GM21381 (cell line): ENCODE measurements around the gene NOD2.
A peak's percentile ranks its signal among the peaks of the same experiment; 100 is the strongest.

Experiments
- ATAC-seq: cut with Tn5 transposase; IDR thresholded peaks from one replicate; pipeline ENCODE4 v1.9.1; 2021; ENCODE audit warnings: mild to moderate bottlenecking, moderate library complexity; ENCODE audit not compliant: unreplicated experiment

NOD2 gene

DNA sequence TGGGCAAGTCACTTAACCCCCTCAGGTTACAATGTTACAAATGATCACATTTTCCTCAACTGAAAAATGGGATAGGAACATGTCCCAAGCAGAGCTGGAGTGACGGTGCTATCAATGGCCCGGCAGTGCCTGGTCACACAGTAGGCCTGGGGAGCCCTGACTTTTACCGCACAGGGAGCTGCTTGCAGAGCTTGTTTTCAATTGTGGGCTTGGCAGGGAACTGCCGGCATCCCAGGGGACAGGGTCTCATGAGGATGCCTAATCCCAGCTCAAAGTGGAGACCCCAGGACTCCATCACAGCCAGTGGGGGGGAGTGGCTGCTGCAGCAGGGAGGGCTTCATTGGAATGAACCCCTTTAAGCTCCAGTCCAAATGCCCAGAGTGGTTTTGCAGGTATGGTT, 23.7 kb upstream of the NOD2 start:
- ATAC-seq, result no peak

DNA sequence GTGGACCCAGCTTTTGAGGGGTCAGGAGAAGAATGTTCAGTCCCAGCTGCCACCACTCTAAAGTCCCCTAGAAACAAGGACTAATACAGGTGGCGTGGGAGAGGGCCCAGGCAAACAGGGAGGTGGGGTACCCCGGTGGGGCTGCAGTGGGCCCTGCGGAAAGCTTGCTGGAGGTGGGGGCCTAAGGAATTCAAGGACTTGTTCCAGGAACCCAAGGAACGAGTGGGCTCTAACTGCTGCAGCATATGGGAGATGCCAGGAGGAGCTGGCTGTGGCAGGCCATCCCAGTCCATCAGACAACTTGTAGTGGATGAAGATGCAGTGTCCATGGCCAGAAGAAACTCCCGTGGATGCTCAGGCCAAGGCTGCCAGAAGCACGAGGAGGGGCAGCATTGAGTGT, 22.9 kb upstream of the NOD2 start:
- no peak for ATAC-seq

DNA sequence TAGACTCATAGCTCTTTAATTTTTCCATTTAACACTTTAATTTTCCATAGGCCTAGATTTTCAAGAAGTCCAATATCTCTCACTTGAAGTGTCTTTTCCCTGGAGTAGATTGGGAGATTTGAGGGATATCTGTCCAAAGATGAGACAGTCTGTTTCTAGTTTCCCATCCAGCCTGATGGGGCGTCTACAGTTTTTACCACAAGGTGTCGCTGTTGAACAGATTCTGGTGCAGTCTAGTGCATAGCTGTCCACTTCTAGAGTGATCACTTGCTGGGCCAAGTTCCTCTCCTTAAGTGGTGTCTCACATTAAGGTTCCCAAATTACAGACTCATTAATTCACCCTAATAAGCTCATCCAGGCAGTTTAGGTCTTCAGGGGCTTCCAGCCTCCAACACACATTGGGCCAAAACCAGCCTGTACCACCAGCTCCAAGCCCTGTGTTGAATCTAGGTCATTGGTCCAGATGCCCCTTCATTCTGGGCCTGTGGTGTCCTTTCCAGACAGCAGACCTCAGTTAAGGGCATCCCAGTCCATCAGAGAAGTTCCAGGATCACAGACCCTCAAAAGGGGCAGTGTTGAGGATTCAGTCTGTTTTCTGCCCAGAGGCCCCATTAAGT, 21.7 kb upstream of the NOD2 start:
- no peak for ATAC-seq

DNA sequence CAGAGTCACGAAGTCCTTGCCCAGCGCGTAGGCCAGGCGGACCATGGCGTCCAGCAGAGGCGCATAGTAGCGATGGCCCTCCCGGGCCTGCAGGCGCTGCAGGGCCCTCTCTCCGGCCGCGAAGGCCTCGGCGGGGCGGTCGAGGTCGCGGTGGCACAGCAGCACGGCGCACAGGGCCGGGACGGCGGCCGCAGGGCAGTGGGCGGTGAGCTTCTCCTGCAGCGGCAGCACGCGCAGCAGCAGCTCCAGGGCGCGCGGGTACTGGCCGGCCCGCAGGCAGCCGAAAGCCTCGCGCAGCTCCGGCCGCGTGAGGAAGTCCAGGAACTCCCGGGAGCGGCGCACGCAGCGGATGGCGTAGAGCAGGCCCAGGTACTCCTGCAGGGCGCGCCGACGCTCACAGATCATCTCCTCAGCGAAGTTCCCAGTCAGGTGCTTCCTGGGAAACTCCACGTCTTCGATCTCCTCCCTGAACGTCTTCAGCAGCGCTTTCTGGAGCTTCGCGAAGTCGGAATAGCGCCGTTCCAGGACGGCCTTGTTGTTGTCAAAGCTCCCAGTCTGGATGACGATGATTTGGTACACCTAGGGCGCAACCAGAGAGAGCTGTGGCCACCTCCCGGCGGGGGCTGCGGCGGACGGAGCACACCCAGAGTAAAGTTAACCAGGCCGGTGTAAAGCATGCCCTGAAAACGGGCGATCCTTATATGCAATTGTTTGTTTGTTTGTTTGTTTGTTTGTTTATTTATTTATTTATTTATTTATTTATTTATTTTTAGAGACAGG, 19.7 kb upstream of the NOD2 start:
- no peak for ATAC-seq

DNA sequence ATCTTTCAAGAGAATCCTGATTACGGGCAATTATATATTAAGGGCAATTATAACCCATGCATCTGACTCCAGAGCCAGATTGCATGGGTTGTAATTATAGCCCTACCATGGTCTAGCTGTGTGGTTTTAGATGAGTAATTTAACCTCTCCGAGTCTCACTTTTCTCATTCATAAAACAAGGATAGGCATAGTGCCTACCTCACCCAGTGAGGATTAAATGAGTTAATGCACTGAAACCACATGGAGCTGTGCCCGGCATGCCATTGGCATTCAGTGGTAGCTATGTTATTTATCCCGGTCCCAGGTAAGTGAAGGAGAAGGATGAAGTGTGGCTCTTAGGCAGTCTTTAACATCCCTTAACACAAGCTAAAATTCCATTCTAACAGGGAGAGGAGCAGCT, 18.6 kb upstream of the NOD2 start:
- ATAC-seq, result no peak

DNA sequence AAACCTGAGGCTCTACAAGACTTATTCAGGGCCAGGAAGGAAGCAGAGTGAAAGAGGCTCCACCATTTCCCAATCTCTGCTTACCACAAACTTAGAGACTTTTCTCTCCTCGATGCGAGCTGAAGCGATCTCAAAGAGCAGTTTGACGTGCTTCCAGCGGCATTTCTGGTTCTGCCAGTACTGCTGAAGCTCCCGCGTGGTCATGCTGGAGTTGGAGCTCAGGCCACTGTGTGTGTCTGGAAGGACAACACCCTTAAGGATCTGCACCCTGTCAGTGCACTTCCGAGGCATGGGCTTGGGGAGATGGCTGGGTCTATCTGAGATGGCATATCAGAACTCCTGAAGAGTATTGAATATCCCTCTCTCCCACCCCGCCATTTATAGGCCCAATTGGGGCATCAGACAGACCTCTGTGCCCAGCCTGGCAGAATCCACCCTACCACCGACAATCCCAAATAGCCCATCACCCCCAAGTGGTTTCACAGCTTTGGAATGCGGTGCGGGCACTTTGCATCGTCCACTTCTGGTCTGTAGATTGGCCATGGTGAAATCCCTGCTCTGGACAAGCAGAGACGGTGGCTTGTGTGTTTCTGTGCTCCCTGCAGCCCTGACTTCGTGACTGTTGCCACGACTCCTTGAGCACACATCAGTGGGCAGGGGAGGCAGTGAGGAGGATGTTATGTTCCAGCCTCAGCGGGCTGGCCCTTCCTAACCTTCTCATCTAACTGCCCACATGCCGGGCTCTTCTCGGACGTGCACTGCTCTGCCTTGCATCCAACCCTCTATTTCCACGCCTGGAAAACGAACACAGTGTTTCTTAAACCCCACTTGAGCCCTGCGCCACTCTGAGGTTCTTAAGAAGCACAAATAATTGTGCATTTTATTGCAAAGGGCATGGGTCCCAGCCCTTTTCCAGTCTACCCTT, 17.5 kb upstream of the NOD2 start:
- no peak for ATAC-seq

DNA sequence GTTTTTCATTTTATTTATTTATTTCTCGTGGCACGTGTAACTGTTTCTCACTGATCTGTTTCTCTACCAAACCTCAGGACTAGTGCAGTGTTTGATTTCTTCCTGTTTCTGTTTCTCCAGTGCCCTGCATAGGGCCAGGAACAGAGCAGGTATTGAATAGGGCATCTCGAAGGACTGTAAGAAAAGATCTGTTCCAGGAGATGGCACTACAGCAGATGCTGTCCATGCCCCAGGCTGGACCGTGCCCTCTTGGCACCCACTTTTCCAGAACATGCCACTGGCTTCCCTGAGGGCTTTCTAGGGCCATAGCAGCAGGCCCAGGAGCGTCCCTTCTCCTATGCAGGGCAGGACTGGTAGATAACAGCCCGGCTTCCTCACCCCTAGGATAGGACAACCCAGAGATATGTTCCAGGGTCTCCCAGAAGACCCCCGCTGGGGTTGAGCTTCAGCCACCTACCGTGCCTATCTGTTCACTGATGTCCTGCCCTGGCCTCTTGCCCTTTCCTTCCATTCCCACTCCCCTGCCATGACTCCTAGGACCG, 16.7 kb upstream of the NOD2 start:
- no peak for ATAC-seq

DNA sequence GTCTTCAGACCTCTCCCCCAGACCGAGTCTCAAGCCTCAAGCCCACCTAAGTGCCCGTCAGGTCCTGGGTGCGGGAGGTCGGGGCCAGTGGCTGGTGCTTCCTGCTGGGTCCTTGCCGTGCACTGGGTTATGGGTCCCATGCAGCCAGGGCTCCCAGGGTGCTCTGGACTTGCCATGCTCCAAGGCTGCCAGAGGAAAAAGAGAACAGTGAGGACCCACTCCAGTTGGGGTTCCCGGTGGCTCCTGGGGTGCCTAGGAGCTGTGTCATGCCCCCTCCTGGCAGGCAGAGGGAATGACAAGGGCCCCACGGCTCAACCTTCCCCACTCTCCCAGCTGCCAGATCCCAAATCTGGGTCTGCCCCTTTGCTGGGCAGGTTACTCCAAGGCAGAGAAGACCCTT, 16.1 kb upstream of the NOD2 start:
- no peak for ATAC-seq

DNA sequence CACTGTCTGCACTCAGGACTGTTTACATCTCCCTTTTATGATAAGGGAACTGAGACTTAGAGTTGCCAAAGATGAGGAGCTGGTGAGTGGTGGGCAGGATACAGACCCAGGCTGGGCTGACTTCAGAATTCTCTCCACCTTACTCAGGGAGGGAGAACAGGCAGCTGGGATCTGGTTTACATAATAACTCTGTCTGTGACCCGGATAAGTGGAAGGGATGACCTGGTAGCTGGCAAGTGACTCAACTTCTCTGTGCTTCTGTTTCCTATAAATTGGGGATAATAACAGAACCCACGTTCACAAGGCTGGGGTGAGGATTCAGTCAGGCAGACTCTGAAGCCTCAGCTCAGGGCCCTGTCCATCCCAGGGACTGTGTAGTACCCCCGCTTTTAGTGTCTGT, 14.9 kb upstream of the NOD2 start:
- ATAC-seq, result no peak

DNA sequence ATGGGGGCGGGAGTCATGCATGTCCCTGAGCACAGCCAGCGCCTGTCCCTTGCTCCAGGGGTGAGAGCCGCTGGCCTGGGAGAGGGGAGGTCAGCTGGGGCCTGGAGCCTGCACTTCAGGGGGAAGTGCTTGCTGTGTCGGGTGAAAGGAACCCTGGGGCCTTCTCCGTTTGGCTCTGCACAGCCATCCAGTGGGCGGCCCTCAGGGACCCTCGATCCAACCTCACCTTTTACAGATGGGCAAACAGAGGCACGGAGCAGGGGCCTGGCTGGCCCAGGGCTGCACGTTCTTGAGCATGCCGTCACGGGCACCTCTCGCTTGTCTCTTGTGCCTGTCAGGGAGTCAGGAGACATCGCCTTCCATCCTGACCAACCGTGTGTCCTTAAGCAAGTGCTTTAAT, 14.1 kb upstream of the NOD2 start:
- ATAC-seq, result no peak

DNA sequence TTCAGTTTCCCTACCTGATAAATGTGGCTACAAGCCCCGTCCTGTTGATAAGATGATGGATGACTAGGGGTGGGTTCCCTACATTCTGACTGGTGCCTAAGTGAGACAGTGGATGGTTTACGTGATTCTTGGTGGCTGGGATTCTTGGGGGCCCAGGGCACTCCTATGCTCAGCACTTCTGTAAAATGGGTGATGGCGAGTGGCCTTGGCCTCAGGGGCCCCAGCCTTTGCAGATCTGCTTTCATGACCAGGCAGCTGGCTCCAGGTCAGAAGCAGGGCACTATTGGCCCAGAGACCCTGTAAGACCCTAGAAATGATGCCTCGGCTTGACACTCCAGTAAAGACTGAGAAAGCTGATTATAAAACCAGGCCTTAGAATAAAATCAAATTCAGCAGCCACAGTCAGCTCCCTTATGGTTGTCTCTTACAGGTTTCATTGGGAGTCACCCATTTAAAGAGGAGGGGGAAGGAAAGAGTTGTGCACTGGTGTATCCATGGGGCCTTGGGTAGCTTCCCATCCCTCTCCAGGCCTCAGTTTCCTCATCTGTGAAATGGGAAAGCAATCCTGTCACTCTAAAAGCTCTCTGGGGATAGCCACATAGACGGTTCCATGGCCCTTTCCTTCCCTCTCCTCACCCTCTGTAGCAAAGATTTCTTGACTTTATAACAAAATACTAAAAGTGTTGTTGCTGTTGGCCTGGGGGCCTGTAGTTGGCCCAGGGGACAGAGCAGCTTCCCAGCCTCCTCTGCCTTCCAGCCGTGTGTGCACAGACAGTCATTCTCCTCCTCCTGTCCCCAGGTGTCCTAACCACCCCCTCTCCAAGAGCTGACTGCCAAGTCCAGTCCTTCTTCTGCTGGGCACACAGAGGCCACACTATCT, 13.5 kb upstream of the NOD2 start:
- no peak for ATAC-seq

DNA sequence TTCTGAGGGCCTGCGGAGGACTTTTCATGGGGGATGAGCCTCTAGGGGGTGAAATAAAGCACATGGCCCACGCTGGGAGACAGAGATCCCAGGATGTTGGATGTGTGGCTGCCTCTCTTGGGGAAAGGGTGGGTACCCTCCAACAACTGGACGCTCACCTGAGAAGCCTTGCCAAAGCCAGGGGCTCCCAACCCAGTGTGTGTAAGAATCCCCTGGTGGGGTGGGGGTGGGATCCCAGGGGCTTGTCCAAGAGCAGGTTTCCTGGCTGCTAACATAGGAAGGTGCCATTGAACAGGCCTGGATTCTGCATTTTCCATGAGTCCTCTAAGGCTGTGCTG, 12.9 kb upstream of the NOD2 start:
- ATAC-seq, result no peak

DNA sequence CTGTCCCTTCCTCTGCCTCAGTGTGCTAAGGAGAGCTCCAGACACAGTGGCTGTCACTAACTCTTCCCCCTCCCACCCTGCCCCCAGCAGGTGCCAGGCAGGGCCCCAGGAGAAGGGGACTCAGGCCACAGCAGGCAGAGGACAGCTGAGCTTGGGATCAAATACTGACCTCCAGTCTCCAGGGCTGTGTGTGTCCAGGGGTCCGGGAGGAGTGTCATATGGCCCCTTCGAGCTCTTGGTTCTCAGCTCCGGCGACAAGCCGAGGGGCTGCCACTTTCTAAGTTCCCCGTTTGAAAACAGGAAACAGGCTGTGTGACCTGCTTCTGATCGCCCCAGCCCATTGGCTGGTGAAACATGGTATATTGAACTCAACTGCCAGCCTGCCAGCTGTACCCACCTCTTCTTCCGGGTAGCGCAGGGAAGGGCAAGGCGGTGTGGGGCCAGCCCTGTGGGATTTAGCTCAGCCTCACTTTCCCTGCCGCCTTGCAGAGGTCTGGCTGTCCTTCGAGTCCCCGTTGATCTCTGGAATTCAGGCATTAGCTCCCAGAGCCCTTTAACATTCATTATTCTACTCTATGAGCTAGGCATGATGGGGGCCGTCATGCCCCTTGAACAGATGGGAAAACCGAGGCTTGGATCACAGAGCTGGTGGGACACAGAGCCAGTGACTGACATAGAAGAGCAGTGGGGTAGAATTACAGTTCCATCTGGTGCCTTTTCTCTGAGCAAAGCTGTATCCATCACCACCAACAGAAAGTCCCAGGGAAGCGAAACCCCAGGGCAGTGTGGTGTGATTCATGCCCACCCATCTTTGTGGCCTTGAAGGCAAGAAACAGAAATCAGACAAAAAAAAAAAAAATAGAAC, 12.2 kb upstream of the NOD2 start, which contains the start of gene SNX20:
TSS of gene SNX20 (minus strand) at position 292 of the 865 bp plus-strand sequence. CDS start 3,786 bp downstream, outside the sequence.
- ATAC-seq, result peak; percentile 44

DNA sequence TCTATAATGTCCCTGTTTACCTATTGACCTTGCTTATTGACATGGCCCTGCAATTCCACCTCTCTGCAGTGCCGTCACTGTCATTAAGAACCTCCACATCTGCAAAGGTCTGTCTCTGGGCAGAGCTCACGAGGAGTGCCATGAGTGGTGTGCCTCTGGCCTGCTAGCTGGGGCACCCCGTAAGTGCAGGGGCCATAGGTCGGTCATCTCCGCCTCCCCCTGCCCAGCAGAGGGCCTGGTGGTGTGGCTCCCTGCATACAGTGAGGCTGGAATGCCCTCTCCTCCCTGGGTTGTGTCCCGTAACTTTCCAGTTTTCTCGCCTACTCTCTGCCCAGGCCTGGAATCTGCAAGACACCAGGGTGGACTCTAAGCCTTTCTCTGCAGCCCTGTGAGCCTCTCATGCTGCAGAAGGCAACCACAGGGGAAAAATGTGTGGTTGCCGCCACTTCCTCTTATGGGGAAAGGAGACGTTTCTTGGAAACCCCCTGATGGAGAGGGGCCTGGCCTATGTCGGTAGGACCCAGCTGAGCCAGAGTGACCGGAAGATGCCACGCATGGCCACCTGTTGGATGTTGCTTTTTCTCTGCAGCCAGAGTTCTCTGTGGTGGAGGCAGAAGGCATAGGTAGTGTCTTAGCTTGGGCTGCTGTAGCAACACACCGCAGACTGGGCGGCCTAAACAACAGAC, 9.6 kb upstream of the NOD2 start:
- peak; percentile 59 for ATAC-seq

DNA sequence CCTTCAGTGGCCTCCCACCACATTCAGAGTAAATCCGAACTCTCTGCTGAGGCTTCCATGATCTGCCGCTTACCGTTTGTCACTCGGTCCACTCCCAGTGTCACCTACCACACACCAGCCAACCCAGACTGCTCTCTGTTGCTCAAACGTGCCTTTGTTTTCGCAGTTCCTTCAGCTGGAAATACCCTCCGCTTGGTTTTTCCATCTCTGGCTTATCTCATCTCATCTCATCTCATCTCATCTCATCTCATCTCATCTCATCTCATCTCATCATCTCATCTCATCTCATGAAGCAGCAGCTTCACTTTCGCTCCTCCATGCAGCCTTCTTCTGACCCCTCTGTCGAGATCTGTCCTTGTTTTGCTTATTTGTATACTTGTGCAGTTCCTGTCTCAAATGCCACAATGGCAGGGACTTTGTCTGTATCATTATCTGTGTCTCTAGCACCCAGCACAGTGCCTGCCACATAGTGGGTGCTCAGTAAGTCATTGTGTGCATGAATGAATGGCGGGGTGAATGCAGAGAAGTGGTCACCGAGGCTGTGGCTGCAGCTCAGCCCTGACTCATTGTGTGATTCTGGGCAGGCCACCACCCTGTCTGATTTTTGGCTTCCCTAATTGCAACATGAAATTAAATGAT, 8.5 kb upstream of the NOD2 start:
- no peak for ATAC-seq

DNA sequence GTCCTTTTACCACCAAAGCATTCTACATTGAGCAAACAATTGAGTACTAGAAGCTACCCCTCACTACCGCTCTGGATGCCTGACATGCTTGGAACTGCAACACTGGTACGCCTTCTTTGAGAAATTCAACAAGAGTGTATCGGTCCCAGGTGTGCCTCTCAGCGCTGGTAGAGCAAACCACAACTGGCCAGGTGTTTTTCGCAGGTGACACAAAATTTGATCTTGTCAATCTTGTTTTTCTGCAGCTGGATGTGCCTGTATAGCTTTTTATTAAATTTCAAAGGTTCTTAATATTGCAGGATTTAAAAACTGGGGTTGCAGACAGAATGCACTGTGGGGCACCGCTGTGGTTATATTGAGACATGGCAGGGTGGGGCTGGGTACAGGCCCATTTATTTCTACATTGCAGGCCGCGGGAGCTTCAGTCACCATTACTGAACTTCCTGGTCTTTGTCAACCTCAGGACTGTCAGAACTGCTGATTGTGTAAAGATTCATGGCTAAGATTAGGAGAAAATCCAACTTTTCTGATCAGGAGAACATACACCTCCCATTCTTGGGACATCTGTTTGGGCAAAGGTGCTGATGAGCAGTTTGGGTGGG, 7.8 kb upstream of the NOD2 start:
- no peak for ATAC-seq

DNA sequence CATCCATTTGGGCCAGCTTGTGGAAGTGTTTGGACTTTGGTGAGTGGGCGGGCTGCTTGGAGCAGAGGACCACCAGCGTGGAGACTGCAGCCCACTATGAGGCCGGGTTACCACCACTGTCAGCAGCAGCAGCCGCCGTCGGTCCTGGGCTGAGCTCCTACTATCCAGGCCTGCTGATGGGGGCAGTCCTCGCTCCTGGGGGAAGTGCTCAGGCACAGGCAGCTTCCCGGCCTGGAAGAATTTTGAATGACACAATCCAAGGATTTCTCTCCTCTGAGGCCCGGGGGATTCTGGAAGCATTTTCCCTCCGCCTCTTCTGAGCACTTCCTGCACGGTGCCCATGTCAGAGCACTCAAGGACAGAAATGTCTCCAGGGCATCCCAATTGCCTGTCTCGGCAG, 5.3 kb upstream of the NOD2 start:
- no peak for ATAC-seq

DNA sequence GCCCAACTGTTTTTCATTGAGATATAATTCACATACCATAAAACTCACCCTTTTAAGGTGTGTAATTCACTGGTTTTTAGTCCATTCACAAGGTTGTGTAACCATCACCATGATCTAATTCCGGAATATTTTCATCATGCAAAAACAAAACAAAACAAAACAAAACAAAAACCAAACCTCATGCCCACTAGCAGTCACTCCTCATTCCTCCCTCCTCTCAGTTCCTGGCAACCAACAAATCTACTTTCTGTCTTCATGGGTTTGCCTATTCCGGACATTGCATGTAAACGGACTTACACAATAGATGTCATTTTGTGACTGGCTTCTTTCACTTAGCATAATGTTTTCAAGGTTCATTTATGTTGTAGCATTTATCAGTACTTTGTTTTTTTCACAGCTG, 4.5 kb upstream of the NOD2 start:
- no peak for ATAC-seq
